HG02981 (cell line): ENCODE data around the gene S100A12.

Experiments
- ATAC-seq: cut with Tn5 transposase; IDR thresholded peaks from one replicate; pipeline ENCODE4 v1.9.1; 2021; ENCODE audit warnings: mild to moderate bottlenecking, moderate library complexity; ENCODE audit not compliant: unreplicated experiment

S100A12 gene

DNA sequence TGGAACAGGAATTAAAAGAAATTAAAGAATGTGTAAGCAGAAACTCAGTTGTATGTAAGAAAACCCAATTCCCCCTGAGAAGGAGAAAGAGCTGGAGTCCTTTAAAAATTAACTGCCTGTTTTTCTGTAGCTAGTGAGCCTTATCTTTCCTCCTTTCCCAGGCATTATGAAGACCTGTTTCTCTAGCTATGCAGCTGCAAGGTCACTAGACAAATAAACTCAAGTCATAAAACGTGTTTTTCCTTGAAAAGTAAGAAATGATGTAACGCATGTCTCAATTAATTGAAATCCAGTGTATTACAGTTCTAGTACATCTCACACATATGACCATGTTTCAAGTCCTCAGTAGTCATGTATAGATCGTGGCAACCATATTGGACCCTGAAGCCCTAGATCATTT is 5.3 kb downstream of the S100A12 start:
- no peak for ATAC-seq

DNA sequence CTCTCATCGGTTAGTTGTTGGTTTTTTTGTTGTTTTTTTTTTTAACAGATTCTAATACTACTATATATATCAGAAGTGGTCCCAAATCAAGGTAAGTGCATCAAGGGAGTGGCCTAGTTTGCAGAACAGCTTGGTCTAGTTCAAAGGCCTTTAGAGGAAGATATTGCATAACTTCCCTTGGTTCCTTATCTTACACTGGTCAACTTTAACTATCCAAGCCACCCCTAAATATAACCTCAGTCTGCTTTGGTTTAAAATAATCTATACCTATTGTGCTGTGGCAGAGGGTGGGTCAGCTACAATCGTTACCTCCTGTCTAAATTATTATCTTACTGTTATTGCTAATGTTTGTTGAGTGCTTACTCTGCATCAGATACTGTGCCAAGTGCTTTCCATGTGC is 6.9 kb downstream of the S100A12 start:
- ATAC-seq = no peak

DNA sequence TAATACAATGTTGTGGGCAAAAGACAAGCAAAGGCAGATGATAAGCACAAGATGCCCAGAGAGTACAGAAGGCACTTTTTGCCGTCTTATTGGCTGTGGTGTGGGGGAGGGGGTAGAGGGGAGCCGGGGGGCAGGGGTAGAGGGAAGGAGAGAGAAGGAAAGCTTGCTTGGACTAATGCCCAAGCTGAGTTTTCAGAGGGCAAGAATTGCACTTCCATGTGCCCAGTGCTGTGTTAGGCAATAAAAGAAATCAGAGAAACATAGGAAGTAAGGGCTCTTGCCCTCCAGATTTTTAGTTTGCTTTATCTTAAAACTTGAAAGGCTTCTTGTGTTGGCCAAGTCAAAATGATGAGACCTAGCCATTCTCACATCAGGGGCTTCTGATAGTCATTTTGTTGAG is 8.3 kb downstream of the S100A12 start:
- ATAC-seq = no peak

DNA sequence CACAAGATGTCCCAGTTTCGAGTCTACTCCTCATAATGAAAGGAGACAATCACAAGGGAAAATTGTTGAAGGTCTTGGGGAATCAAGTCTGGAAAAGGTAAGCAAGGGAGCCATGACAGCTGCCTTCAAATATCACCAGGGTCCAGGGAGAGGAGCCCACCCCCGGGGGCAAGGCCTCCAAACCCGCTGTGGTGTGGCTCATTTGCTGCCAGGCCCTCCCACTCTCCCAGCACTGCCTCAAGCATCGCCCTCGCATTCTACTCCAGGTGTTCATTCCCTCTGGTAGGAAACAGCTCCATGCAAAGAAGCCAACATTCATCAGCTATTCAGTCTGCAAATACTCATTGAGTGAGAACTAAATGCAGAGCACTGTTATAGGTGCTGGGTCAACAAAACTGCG is 9.2 kb downstream of the S100A12 start:
- ATAC-seq = no peak

DNA sequence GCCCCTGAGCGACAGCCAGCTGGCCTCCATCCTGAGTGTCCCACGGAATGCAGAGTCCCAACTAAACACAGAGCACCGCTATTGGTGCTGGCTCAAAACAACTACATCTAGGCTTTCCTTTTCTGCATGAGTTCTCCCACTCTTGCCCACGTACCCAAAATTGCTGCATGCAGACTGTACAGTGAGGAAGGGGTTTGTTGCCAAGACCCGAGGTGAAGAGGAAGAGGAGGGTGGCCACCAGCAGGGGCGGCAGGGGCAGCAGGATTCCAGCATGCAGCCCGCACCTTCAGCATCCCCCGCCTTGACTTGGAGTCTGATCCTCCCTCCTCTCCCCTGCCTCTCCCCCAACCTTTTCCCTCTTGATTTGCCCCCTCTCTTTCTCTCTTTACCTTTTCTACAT is 9.7 kb downstream of the S100A12 start:
- no peak for ATAC-seq

DNA sequence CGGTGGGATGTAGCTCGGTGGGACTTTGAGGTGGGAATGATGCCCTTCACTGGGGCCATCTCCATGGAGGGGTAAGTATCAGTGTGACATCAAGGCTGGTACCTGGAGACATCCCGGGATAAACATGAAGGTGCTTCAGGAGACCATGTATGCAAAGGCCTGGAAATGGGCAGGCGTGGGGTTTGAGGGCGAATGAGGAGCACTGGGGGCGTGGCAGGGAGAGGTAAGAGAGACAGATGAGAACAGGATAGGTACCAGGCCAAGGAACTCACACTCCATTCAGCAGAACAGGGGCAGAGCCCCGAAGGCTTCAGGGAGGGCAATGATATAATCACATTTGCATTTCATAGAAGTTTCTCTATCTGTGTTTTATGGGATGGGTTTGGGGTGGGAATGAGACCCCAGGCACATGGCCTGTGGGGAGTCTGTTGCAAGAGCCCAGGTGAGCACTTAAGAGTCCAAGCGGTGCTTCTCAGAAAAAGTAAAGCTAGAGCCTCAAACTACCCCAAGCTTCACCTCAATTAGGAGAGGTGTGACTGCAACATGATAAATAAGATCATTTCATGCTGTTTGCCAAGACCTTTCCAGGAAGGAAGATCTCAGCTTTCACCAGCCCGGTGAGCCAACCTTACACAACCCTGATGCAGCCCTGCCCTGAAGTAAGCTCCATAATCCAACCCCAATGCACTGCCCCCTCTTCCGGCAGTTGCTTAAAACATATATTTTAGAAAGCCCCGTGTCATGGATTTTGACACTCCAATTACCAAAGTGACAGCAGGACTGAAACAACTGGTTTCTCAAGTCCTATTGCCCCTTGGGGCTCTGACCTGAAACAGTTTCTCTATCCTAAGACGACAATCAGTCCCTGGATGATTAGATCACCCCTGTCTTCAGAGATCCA is 10.4 kb downstream of the S100A12 start:
- no peak for ATAC-seq

DNA sequence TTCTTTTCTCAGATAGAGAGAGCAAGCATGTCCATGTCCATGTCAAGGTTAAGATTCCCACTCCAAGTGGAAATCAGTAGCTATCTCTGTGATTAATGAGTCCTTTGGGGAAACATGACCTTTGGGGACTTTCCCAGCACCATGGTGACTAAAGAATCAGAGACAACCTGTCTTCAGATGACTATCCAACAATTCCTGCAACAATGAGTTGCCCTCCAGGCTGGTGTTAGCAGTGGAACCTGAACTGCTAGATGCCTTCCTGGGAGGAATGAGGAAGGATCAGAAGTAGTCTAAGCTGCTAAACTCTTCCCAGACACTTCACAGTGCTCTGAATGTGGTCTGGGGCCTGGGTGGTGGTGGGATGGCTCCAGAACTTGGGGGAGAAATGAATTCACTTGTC is 11.3 kb downstream of the S100A12 start:
- no peak for ATAC-seq

DNA sequence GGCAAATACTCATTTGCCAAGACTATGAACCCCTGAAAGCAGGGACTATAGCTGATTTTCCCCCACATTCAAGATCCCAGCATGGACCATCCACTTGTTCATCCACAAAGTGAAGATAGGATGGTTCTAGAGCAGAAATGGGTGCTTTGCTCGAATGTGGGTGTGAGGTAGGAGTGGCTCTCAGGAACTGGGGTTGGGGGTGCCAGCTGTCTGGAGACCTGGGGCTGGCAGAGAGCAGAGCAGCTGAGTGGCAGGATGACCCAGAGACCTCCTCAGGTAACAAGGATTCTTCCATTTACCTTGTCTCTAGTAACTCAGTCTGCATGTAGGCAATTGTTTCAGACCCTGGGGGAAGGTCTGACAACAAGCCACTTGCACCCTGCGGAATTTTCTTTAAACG is 11.8 kb downstream of the S100A12 start:
- no peak for ATAC-seq

DNA sequence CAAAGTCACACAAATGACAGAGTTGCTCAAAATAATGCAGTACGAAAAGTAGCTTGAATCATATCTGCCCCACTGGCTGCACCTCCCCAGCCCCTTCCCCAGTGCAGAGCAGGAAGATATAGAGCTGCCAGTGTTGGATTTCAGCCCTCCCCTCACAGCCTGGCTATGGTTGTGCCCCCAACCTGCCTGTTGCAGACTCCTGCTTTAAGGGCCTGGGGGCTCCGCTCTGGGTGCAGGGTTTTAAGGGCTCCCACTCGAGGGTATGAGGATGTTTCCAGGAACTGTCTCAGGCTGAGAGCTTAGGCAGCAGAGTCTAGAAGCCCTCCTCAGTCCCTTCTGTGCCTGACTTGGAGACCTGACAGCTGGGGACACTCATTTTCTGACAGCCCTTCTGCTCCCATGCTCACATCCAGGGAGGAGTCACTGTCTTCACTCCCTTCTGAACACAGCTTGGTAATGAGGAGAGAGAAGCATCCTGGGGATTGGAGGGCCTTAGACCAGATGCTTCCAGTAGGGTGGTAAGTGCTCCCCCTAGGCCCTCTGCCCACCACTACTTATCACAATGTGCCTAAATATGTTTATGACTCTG is 13.1 kb downstream of the S100A12 start:
- no peak for ATAC-seq

DNA sequence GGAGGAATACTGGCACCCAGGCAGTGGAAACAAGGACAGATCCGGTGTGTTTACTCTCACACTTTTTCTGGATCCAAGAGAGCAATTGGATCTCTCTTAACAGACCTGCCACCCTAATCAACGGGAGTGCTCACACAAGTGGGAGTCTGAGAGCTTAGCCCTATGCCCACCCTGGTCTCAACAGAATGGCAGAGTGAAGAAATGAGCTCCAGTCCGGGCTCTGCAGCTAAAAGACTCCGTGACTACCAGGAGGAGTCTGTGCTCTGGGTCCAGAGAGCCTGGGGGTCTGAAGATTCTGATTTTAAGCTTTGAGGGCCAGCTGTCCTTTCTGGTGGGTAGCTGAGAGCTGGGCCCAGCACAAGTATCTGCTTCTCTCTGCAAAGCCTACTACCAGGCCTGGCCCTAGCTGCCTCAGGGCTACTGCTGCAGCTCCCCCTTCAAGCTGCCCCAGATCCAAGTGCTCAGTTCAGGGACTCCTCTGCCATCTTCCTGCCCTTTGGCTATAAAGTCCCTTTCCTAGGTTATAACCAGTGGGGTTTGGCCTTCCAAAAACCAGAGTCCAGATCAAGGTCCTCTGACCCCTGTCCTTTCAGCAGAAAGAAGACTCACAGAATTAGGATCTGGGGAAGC is 13.8 kb downstream of the S100A12 start:
- no peak for ATAC-seq

DNA sequence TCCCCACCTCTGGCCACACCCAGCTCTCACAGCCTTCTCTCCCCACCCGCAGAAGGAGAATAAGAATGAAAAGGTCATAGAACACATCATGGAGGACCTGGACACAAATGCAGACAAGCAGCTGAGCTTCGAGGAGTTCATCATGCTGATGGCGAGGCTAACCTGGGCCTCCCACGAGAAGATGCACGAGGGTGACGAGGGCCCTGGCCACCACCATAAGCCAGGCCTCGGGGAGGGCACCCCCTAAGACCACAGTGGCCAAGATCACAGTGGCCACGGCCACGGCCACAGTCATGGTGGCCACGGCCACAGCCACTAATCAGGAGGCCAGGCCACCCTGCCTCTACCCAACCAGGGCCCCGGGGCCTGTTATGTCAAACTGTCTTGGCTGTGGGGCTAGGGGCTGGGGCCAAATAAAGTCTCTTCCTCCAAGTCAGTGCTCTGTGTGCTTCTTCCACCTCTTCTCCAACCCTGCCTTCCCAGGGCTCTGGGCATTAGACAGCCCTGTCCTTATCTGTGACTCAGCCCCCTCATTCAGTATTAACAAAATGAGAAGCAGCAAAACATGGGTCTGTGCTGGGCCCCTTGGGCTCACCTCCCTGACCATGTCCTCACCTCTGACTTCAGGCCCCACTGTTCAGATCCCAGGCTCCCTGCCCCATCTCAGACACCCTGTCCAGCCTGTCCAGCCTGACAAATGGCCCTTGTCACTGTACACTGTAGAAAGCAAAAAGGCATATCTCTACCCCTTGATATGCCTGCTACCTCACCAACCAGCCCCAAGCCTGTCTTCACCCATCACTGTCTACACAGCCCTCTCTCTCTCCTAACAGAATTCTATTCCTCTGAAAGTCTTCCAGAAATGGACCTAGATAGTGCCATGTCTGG is 14.6 kb downstream of the S100A12 start:
- no peak for ATAC-seq

DNA sequence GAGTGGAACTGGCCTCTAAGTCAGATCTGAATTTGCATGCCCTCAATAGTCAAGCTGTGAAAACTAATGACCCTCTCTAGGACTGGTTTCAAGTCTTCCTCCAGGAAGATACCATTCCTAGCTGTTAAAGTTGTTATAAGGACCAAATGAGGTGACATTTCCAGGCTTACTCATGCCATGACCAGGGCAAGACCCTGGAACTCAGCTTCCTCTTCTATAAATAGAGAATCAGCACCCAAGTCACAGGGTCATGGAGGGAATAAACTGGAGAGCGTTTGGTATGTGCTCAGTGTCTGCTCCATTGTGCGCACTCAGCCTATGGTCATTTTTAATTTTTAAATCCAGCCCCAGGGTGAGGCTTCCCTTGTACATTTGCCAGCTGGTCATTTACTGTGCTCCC is 15.2 kb downstream of the S100A12 start:
- no peak for ATAC-seq

DNA sequence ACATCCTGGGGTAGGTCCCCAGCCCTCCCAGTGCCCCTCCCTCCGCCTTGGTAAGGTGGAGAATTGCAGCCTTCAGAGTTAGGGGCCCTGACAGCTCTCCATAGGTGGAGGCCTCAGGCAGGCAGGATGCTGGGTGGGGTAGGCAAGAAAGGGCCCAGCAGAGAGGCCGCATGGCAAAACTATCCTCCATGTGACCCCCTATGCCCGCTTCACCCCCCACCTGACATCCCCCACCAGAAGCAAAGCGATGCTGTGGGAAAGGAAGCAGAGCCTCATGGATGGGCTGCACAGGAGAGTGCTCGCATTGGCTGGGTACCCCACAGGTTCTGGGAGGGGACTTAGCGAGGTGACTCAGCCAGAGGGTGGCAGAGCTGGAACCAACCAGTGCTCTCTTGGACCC is 16.2 kb downstream of the S100A12 start:
- ATAC-seq = no peak

DNA sequence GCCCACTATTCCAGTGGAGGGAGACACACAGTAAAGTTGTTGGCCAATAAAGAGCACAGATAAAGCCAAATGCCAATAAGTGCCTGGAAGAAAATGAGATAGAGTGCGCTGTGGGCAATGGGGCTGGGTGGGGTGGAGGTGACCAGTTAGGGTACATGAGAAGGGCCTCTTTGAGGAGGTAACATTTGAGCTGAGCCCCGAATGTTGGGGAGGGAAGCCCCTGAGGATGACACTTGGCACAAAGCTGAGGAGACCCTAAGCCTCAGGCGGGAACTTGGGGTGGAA is 16.8 kb downstream of the S100A12 start:
- ATAC-seq = no peak

DNA sequence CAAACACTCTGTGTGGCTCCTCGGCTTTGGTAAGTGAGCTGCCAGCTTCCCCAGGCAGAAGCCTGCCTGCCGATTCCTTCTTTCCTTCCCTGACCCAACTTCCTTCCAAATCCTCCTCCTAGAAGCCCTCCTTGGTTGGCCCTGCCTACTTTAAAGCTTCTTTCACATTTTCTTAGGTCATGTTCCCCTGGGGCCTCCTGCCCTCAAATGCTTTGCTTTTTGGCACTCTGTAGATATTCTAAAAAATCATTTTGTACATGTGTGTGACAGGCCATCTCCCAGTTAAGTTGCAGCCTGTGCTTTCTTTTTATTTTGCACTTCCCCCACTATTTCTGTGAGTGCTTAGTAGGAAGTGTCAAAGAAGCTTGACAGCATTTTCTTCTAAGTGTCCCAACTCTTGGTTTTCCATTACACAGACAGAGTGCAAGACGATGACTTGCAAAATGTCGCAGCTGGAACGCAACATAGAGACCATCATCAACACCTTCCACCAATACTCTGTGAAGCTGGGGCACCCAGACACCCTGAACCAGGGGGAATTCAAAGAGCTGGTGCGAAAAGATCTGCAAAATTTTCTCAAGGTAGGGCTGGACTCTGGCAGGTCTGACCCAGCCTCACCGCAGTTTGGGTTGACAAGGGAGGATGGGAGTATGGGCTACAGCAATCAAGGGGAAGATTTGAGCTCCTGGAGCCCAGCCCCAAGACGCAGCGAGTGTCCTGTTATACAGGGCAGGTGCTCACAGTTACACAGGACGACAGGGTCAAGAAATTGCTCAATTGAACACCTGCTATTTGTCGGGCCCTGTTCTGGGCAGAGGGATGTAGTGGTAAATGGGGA is 17.3 kb downstream of the S100A12 start, which contains the start of gene S100A9:
S100A9 (plus strand) TSS at position 2 of the 838 bp plus-strand sequence; CDS start at position 432, 430 bp downstream.
- no peak for ATAC-seq

DNA sequence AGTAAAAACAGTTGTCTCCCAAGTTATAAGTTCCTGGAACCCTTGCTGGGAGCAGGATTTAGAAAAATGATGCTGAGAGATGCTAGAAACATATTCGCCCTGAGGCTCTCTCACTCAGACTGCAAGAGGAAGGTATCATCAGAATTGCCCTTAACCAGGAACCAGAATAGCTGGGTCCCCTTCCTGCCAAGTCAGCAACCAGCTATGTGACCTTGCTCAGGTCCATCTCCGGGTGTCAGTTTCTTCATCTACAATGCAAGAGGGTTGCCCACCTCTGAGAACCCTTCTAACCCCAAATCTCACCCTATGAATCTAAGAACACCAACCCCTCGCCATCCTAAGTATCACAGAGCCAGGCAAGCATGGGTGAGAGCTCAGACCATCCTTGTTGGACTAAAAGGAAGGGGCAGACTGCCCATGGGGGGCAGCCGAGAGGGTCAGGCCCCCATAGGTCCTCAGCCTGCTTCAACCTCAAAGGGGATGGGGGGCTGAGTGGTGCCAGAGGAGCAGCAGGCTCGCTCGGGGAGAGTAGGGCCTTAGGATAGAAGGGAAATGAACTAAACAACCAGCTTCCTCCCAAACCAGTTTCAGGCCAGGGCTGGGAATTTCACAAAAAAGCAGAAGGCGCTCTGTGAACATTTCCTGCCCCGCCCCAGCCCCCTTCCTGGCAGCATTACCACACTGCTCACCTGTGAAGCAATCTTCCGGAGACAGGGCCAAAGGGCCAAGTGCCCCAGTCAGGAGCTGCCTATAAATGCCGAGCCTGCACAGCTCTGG is 18.2 kb downstream of the S100A12 start:
- ATAC-seq = no peak

DNA sequence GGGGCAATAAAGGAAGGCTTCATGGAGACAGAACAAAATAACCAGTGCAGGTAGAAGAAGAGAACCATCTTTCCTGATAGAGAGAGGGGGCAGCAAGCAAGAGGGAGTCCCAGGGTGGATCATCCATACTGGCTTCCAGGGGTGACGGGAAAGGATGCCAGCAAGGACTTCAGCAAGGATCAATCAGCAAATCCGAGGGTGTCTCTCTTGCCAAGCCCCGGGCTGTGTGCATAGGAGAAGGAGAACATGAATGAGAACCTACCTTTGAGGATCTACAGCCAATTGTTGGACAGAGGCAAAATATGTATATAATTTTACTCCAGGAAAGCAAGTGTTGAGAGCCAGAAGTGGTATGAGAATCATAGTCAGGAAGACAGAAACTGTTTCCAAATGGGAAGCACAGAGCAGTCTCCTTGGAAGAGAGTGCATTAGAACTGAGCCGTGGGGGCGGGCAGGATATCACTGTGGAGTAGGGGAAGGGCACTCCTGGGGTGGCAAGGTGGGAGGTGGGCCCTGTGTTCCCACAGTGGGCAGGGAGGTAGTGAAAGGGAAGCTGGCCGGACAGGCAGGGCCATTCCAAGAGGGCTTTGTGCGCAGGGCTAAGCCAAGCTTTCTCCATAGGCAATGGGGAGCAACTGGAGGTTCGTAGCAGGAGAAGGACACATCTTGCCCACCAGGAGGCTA is 18.9 kb downstream of the S100A12 start:
- ATAC-seq = no peak

DNA sequence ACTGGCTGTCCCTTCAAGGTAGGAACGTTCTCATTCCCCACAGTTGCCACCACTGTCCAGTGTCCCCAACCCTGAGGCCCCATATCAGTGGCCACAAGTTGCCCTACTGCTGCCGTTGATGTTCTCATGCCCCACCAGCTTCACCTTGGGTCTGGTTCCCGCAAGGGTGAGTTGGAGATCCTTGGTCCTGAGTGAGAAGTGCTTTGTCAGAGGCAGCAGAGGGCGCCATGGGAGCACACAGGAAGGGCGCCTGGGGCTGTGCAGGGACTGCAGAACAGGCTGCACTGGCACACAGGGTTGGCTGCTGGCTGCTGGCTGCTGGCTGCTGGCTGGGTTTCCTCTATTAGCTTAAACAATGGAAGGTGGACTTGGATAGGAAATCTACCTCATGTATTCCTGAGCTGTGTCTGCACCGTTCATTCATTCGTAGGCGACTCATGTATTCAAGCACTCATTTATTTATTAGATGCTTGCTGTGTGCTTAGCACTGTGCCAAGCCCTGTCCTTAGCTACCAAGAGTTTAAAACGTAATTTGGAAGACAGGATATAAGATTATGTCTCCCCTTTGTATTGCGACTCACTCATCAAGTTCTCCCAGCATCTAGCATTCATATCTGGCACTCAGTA is 19.9 kb downstream of the S100A12 start:
- no peak for ATAC-seq
